Amygdala (tissue), 56 donors: Measurements from ENCODE around the gene ELMO1.

Experiments
- DNase-seq, 56 donors: peaks; one replicate each; lab custom pipeline; 2025; lab: John Stamatoyannopoulos, UW

The ELMO1 gene

DNA sequence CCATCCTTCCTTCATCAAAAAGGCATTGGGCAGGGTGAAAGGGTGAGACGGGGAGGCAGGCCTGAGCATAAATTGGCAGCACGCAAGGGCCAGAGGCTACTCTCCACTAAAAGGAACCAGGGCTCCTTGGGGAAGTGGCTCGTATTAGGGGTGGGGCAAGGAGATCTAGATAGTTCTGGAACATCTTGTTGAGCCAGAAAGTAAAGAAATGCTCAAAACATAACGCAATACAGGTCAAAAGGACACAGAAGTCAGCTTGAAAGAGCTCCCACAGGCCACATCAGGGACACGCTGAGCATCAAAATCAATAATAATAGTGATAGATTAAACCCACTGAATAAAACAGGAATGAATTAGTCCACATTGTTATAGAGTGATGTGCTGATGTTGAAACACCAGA, 203.1 kb downstream of the ELMO1 start:
- no peak for DNase-seq

- no peak for DNase-seq
These were observed 211.8 kb downstream of the ELMO1 start for GRCh38 chr7:37236906-37237305.

DNA sequence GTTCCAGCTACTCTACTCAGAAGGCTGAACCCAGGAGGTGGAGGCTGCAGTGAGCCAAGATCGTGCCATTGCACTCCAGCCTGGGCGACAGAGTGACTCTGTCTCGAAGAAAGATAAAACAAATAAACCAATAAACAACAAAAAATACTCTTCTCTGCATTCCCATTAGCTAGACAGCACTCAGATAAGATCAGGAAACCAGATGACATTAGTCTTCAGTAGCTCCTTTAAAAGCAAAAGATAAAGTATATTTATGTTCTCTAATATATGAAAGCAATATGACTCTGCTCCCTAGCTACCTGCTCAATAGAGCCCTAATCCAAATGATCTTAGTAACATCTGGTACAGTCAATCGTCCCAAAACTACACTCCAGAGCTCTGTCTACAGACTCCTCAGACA, 212.9 kb downstream of the ELMO1 start:
- no peak for DNase-seq

DNA sequence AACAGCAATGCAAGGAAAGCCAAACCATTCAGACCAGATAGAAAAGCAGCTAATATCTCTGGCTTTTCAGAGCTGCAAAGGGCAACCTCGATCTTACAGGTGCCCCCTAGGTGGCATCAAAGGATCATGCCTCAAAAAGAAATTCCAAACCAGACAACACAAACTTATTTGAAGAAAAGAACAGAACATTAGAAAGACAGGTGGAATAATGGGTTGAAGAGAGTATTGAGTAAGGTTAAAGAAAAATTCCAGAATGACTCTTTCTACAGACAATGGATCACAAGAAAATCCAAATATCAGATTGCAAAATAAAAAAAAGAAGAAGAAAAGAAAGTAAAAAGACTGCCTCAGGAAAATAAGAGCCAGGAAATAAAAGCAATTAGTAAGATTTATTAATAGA, 213.7 kb downstream of the ELMO1 start:
- DNase-seq, result peak in 3 of 56 donors; percentile 29 to 46 (median 31)

DNA sequence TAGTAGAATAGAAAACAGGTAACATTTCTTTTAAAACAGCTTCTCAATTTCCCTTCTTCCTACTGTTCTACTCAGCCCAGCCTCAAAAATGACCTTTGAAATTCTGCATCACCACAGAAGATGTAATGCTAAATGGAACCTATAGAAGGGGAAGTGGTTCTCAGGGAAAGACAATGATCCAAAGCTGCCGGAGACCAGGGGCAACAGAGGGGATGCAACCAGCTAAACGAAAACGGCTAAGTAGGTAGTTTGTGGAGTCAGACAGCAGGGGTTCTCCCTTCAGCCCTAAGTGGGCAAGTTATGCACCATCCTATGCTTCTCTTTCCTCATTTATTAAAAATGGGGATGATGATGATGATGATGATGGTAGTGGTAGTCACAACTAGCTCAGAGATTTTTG, 214.3 kb downstream of the ELMO1 start:
- DNase-seq, result no peak

GRCh38 chr7:37231613-37232012, 217.1 kb downstream of the ELMO1 start:
- no peak for DNase-seq

GRCh38 chr7:37230221-37230620, 218.4 kb downstream of the ELMO1 start:
- peak in 11 of 56 donors; percentile 7 to 41 (median 27) for DNase-seq

DNA sequence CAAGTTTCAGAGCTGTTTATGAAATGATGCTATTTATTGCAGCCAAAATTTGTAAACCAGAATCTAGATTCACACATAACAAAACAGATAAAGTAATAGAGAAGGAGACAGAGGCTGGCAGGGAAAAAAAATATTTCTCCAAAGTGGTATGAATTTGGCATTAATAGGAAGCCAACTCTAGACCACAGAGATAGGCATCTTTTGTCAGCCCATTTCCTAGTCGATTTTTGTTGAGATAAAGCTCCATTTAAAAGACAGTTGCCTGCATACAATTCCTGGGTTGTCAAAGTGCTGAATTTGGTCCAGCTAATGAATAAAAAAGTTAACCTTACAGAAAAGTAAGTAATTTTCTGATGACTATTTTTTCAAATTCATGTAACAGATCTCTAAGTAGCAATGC, 219.3 kb downstream of the ELMO1 start:
- DNase-seq, result no peak

DNA sequence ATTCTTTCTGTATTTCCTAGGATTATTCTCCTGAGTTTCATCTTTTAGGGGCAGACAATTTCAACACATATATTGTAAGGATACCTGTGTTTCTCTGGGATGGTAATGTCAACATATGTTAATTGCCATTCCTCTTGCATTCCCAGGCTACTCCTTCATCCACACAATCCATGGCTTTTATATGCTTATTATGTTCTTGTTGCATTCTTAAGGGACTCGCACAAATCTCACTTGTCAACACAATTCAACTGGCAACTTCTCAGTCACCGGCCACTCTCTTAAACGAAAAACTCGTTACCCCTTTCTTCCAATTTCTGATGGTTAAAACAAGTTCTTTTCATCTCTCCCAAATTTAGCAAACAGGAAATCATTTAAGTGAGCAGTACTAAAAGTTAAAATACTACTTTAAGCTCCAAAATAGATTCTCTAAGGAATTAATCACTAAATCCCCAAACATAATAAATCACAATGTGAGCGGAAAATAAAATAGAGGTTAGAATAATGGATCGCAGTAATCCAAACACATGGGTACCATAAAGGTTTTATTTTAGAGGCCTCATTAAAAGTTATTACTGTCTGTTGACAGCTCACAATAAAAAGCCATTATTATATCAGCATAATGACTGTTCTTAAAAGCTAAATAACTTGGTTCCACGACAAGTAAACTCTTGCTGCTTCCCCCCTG, 223.2 kb downstream of the ELMO1 start:
- no peak for DNase-seq

DNA sequence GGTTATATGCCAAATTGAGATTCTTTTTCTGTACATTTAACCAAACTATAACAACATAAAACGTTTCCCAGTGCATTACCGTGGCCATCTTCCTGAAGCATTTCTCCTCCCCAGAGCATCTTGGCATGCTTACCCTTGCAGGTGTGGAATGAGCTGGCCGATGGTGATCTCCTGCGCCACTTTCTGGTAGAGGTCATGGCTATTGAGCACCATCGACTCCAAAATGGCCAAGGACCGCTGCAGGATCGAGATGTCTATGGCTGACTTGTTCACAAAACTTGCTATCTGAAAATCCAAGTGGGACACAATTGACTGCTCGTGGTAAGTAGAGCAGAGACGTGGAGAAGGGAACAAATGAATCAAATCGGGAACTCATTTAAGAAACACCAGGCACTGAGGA, 223.9 kb downstream of the ELMO1 start:
- DNase-seq, result no peak

DNA sequence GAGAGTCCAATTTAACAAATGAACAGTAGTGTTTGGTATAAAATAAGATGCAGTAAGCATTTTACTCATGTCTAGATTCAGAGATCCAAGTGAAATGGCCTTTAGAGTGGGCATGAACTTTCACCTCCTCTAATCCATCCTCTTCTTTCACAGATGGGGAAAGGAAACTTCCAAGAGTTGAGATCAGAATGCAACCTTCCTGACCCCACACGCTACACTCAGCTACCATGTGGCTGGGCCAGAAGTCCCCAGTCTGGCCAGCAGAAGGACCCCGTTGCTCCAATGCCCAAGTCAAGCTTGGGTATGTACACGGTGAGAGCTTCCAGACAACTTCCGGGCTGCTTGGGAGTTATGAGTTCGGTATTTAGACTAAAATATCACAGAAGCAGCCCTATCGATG, 228.0 kb downstream of the ELMO1 start:
- no peak for DNase-seq

DNA sequence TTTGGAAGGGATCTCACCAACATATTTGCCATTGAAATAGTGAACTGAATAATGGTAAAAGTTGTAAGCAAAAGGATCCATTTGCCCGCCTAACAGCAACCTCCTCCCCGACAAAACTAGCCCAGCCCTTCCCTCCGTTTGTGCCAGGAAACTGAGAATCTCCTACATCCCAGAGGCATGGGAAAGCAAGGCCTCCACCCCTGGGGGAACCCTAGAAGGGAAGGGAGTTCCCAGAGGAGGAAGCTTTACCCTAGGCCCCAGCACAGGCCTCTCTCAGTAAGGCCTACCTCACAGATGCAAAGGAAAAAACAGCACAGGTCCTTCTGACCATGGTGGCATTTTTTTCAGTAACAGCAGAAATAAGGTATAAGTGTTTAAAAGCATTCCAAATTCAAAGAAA, 229.7 kb downstream of the ELMO1 start:
- DNase-seq, result no peak

DNA sequence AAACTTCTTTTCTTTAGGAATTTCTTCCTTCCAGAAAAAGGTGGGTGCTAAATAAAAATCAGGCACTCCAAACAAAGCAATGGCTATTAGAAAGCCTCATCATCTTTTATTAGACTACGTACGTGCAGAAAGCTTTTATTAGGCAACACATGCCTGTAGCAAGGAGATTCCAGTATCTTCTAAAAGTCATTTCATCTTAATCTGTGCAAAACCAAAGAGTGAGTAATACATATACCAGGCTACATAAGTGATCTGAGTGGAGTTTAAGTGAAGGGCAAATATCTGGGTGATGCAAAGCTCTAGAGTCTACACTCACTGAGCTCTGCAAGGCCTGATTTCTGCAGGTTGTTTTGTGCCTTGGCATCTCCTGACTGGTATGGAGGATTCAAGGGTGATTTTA, 231.7 kb downstream of the ELMO1 start:
- no peak for DNase-seq

DNA sequence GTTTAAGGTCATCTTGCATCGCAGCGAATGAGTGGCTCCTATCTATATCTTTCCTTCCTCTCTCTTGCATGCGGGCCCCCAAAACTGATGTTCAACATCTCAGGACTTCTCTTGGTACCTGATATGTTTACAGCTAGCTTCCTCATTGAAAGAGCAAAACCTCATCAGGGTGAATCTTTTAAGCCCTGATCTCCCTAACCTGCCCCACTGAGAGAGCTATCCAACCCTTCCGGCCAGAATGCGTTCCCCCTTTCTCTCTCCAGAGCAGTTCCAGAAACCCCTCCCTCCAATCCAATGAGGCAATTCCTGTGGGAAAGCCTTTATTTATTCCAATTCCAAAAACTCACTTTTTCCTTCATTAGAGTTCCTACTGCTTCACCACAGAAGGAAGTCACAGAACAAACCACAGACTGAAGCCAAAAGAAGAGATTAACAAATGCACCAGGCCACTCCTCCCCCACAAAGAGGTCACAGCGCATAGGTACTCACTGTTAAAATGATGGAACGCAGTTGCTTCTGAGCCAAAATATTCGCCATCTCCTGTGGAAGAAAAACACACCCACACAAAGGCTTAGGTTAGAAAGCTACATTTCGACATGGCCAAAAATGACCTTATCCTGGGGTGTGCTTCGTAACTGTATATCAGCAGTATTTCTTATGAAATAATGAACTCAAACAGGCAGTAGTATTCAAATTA, 232.4 kb downstream of the ELMO1 start:
- DNase-seq, result no peak

DNA sequence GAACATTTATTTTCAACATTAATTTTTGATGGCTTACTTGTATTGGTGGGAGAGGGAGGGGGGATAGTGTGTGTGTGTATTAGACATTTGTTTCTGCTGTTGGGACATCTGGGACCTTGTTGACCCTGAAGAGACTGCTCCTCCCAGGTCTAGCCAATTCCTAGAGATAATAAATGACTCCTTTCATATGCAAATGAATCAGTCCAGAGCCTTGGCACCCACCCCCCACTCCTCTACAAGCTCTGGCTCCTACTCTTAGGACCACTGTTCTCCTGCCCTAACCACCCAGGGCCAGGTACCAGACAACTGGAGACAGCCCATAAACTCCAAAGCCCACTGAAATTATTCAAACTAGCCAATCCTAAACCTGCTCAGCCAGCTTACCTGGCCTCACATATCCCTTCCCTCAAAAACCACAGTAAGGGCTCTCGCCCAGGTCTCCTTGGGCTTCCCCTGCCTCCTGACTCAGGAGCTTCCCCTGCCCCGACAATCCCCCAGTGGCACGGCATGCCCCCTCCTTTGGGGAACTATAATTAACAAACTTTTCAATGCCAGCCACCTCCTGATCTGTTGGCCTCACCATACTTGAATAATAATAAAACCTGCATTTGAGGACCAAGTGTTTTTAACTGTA, 233.3 kb downstream of the ELMO1 start:
- no peak for DNase-seq

DNA sequence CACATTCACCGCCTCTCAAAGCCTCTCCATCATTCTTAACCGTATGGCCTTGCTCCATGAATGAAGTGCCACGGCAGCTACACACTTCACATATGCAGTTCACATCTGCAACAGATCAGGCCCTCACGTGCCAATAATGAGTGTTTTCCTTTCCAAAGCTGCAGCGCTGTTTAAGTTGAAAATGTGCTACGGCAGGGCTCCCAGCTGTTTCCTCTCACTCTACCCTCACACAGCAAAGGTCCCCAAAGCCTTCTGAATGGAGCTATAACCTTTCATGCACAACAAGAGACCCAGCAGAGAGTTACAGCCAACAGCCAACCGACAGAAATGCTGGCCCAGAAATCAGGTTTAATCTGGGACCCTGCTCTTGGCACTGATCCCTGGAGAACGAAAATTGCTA, 236.1 kb downstream of the ELMO1 start:
- DNase-seq, result no peak

DNA sequence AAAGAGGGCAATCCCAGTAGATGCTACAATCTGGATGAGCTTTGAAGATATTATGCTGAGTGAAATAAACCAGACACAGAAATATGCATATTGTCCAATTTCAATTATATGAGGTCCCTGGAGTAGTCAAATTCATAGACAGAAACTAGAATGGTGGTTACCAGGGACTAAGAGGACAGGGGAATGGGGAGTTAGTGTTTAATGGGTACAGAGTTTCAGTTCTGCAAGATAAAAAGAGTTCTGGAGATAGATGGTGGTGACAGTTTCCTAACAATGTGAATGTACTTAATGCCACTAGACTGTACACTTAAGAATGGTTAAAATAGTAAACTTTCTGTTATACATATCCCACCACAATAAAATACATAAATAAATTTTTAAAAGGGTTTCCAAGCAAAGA, 236.6 kb downstream of the ELMO1 start:
- no peak for DNase-seq

DNA sequence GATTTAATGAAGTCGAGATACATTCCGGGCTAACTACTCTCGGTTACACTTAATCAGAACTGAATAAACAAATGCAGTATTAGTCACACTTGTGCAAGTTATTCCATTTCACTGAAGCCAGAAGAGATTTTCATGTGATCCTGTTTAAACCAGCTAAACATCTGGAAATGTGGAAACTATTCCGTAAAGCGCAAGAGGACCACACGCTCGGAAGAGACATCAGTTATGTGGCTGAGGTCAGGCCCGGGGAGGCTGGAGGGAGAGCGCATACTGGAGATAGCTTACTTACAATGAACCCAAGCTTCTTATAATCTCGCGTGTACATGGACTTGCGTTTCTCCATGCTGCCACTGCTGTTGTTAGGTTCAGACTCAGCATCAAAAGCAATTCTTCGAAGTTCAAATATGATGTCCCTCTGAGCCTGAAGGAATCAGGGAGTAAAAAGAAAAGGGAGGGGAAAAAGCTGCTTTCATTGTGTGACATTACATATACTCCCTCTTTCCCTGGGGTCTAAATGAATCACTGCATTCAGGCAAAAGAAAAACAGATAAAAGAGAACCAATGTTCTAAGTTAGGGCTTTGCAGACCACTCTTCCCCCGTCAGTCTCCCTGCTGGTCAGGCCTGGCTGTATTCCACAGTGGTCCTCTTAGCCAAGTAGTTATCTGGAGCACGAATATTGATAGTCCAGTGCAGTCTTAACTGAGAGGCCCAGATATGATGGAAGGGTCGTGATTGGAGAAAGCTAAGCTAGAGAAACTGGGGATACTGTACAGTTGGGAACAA, 237.4 kb downstream of the ELMO1 start:
- DNase-seq, result peak in 5 of 56 donors; percentile 18 to 26 (median 23)

DNA sequence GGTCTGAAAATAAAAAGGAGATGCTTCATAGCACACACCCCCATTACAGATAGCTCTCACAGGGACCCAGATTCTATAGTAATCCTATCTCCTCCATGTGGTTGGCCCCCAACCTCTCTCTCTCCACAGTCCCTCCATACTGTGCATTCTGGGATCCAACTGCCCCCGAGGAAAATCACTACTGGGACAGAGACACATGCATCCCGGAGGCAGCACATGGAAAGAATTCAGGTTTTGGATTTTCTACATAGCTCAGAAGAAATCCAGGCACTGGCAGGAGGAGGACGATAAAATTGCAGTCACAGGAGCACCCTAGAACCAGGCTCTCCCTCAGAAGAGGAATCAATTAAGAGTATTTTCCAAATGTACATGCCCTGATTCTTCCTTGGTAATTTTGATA, 239.5 kb downstream of the ELMO1 start:
- DNase-seq, result no peak

DNA sequence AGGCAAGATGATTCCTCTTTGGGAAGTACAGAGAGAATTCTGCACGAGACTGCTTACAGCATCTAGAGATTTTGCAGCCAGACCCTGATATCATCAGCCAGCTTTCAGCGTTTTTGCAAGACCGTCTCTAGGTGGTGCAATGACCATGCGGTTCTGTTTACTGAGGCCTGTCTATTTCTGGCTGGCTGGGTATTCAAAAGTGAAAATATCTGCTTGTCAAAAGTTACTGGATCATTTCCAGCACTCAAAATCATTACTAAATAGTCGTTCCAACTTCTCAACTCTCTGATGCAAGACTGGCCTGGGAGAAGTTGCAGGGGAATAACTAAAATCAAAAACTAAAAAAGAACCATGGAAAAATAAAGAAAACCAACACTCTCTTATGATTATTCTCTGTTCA, 240.1 kb downstream of the ELMO1 start:
- peak in 43 of 56 donors; percentile 18 to 84 (median 50) for DNase-seq

- no peak for DNase-seq
These were observed 242.5 kb downstream of the ELMO1 start for GRCh38 chr7:37206192-37206591.
